Kidney epithelial cell (primary cell): ENCODE results near the gene TNFAIP8L3. TPM values are rescaled to one million over a fixed set of nuclear protein-coding genes. Genes with fewer than 3 reads are reported as not detected.

Source experiments
- DNase-seq: peaks from one replicate; pipeline ENCODE4 v3.0.0-alpha.2; 2010; ENCODE audit warnings: low read depth
- H3K27me3 ChIP-seq: 2 replicates; pipeline ENCODE4 v1.6.0; 2011; ENCODE audit warnings: low read length; ENCODE audit not compliant: control insufficient read depth, insufficient read depth
- H3K36me3 ChIP-seq: 2 replicates; pipeline ENCODE4 v1.5.1; 2011; ENCODE audit warnings: low read length; ENCODE audit not compliant: control insufficient read depth, insufficient read depth
- H3K4me3 ChIP-seq: 2 replicates; pipeline ENCODE4 v1.5.1; 2011; ENCODE audit warnings: low read depth, mild to moderate bottlenecking, control low read depth, low read length
- CTCF ChIP-seq: IDR thresholded peaks from 2 replicates; pipeline ENCODE4 v1.5.1; 2011; ENCODE audit warnings: mild to moderate bottlenecking, moderate library complexity, low read length, control low read depth, inconsistent platforms; ENCODE audit not compliant: insufficient read depth, poor library complexity, severe bottlenecking
- total RNA-seq: library from RNA; depleted of rRNA; stranded (reverse); fragments of >200 nt; gene quantifications from 2 replicates; pipeline ENCODE4 v1.2.3, GENCODE V29; 2015

The TNFAIP8L3 gene
- total RNA-seq, 1 donor from 2014 or later, result 0.92 TPM

GRCh38 chr15:51103330-51103729 is 8.6 kb upstream of the TNFAIP8L3 start:
- no peaks in the 10 kb centered on the region for H3K27me3 ChIP-seq
- TF ChIP-seq CTCF, result no peak
- no peaks in the 10 kb centered on the region for H3K36me3 ChIP-seq
- H3K4me3 ChIP-seq, result no peak overlapping the region
- no peak for DNase-seq

- no peak overlapping the region for H3K4me3 ChIP-seq
- no peak for DNase-seq
- no peaks in the 10 kb centered on the region for H3K36me3 ChIP-seq
- no peak for TF ChIP-seq CTCF
- peaks cover 3% of the 10 kb centered on the region for H3K27me3 ChIP-seq
These were observed 6.2 kb upstream of the TNFAIP8L3 start for GRCh38 chr15:51100785-51101489.

- H3K4me3 ChIP-seq, result no peak overlapping the region
- DNase-seq, result no peak
- peaks cover 12% of the 10 kb centered on the region for H3K27me3 ChIP-seq
- H3K36me3 ChIP-seq, result no peaks in the 10 kb centered on the region
- no peak for TF ChIP-seq CTCF
These were observed 4.5 kb upstream of the TNFAIP8L3 start for GRCh38 chr15:51099185-51099584.

GRCh38 chr15:51098331-51098619 is 3.6 kb upstream of the TNFAIP8L3 start:
- Histone ChIP-seq H3K4me3 (no peak overlapping the region), H3K36me3 (no peaks in the 10 kb centered on the region), H3K27me3 (peaks cover 21% of the 10 kb centered on the region)
- no peak for DNase-seq
- no peak for TF ChIP-seq CTCF

- H3K27me3 ChIP-seq, result peaks cover 24% of the 10 kb centered on the region
- TF ChIP-seq CTCF, result no peak
These were observed 3.0 kb upstream of the TNFAIP8L3 start for GRCh38 chr15:51097553-51098330.

GRCh38 chr15:51096976-51097375 is 2.3 kb upstream of the TNFAIP8L3 start:
- no peak for DNase-seq
- H3K36me3 ChIP-seq, result no peaks in the 10 kb centered on the region
- no peak for TF ChIP-seq CTCF
- peaks cover 29% of the 10 kb centered on the region for H3K27me3 ChIP-seq
- H3K4me3 ChIP-seq, result no peak overlapping the region

More at GRCh38 chr15:51097553-51098330, 3.0 kb upstream of the TNFAIP8L3 start:
- Histone ChIP-seq H3K4me3 (no peak overlapping the region), H3K36me3 (no peaks in the 10 kb centered on the region)
- no peak for DNase-seq
